Esophagus (tissue), 2 donors: ENCODE data around the gene RNLS. TPM values are rescaled to one million over a fixed set of nuclear protein-coding genes. Genes with fewer than 3 reads are reported as not detected.

Experiments
- H3K27ac ChIP-seq, 2 donors: one replicate each; pipeline ENCODE4 v1.5.1; 2013; ENCODE audit warnings: low read depth in 2 of 2, mild to moderate bottlenecking in 2 of 2, inconsistent platforms in 1 of 2, low read length in 1 of 2, moderate library complexity in 1 of 2
- H3K27me3 ChIP-seq, 2 donors: one replicate each; pipeline ENCODE4 v1.6.1; 2013; ENCODE audit warnings: low read length in 2 of 2, control low read depth in 1 of 2, mild to moderate bottlenecking in 1 of 2; ENCODE audit not compliant: insufficient read depth in 2 of 2, control insufficient read depth in 1 of 2
- H3K36me3 ChIP-seq, 2 donors: one replicate each; pipeline ENCODE4 v1.6.1; 2013; ENCODE audit warnings: low read length in 1 of 2; ENCODE audit not compliant: control insufficient read depth in 2 of 2, insufficient read depth in 2 of 2
- H3K4me1 ChIP-seq, 2 donors: one replicate each; pipeline ENCODE4 v1.6.1; 2013; ENCODE audit warnings: low read length in 1 of 2; ENCODE audit not compliant: control insufficient read depth in 2 of 2, insufficient read depth in 2 of 2
- H3K4me3 ChIP-seq, 2 donors: one replicate each; pipeline ENCODE4 v1.5.1; 2013; ENCODE audit warnings: low read length in 2 of 2, mild to moderate bottlenecking in 2 of 2, low read depth in 1 of 2, moderate library complexity in 1 of 2
- H3K9me3 ChIP-seq, 2 donors: one replicate each; pipeline ENCODE4 v1.6.1; 2013; ENCODE audit warnings: mild to moderate bottlenecking in 2 of 2, low read depth in 1 of 2, low read length in 1 of 2, moderate library complexity in 1 of 2; ENCODE audit not compliant: control insufficient read depth in 2 of 2, insufficient read depth in 1 of 2
- WGBS, 2 donors: extraction: QIAGEN DNeasy Blood & Tissue Kit; methylation state at CpG; one replicate each; pipeline ENCODE4 v1.1.7; 2013; 5-methylcytosine and 5-hydroxymethylcytosine counted together
- polyA plus RNA-seq, 2 donors: library from polyadenylated mRNA; stranded (reverse); fragments of 200-250 nt; gene quantifications; one replicate each; pipeline ENCODE4 v1.2.3, GENCODE V29; 2013
- donor health status: healthy with polysubstance abuse.
- donor health status: Bipolar disorder and iron deficiency.

RNLS gene
- polyA plus RNA-seq, 2 donors: 3.3 to 6.7 TPM

DNA sequence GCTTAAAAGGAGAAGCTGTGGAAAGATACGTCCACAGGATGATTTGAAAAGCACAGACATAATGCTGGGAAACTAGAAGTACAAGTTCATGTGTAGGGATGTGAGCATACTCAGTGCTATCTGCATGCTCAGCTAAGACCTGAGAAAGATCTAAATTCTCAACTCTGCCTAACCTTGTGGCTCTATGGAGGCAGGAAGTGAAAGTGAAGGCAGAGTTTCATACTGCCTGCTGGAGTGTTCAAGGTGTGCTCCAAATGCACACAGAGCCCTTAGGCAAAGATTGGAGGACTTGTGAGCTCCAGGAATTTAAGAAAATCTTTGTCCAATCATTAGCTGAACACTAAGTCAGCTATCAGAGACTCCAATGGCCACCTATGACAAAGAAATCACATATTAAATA, 190.9 kb downstream of the RNLS start:
- H3K9me3 ChIP-seq: no peaks in the 10 kb centered on the region
- H3K4me3 ChIP-seq: no peak overlapping the region
- no peaks in the 10 kb centered on the region for H3K4me1 ChIP-seq
- H3K27ac ChIP-seq: no peak overlapping the region
- WGBS, 2 donors: 44 to 67% methylated on average over 1 of the region's 1 CpG
- no peaks in the 10 kb centered on the region for H3K27me3 ChIP-seq
- no peaks in the 10 kb centered on the region for H3K36me3 ChIP-seq

DNA sequence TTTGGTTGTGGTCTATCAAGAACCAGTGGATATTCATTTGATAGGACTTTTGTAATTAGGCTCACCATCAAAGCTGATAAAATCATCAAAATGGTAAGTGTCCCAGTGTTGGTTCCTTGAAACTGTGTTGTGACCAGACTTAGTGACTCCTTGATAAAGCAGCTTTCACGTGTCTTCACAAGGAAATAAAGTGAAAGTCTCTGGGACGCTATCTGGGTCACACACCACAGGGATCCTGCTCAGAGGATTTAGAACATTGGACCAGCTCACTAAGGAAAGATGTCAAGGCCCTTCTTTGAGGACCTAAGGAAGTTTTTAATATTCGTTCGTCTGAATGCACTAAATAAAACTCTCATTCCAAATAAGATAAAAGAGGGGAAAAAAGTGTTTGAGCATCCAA, 193.1 kb downstream of the RNLS start:
- 82 to 87% methylated on average over 4 of the region's 4 CpGs for WGBS, 2 donors
- no peak overlapping the region for H3K4me3 ChIP-seq
- H3K9me3 ChIP-seq: no peaks in the 10 kb centered on the region
- H3K27ac ChIP-seq: no peak overlapping the region
- H3K36me3 ChIP-seq: no peaks in the 10 kb centered on the region
- no peaks in the 10 kb centered on the region for H3K27me3 ChIP-seq
- H3K4me1 ChIP-seq: peaks cover 2 to 3% of the 10 kb centered on the region in 2 donors

DNA sequence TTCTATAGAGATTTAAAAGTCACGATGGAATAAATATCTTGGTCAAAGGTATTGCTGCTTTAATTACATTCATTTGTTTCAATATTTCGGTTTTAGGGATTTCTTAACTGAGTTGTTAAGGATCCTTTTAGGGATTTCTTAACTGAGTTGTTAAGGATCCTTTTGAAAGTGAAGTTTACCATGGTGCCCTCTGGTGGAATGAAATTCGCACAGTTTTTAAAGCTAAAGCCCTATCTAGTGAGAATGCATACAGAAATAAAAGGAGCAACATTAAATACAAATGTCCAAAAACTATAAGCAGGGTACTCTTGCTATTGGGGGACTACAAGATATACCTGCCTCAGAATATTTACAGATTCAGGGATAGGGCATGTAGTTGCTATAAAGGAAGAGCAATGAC, 193.7 kb downstream of the RNLS start:
- 2 to 3% methylated on average over 3 of the region's 3 CpGs for WGBS, 2 donors
- Histone ChIP-seq H3K27ac (no peak overlapping the region), H3K4me3 (no peak overlapping the region), H3K27me3 (no peaks in the 10 kb centered on the region), H3K4me1 (peaks cover 2 to 3% of the 10 kb centered on the region in 2 donors), H3K36me3 (no peaks in the 10 kb centered on the region), H3K9me3 (no peaks in the 10 kb centered on the region)

DNA sequence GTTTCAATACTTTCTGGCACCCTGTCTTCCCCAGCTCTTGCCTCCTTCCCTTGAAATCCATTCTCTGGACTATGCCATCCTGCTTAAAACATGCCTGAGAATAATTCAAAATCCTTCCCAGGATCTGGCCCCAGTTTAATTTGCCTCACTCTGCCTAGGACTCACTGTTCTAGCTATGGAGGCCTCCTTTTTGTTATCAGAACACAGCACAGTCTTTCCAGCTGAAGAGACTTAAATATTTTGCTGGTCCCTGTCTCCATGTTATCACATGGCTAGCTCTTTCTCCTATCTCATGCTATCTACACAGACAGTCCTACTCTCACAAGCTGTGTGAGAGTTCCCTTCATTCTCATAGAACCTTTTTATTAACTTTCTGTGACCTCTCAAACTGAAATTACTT, 194.8 kb downstream of the RNLS start:
- Histone ChIP-seq H3K9me3 (no peaks in the 10 kb centered on the region), H3K27me3 (no peaks in the 10 kb centered on the region), H3K36me3 (no peaks in the 10 kb centered on the region), H3K4me3 (no peak overlapping the region), H3K4me1 (peaks cover 2 to 3% of the 10 kb centered on the region in 2 donors), H3K27ac (peak overlapping the region in 1 of 2 donors; percentile 10)

DNA sequence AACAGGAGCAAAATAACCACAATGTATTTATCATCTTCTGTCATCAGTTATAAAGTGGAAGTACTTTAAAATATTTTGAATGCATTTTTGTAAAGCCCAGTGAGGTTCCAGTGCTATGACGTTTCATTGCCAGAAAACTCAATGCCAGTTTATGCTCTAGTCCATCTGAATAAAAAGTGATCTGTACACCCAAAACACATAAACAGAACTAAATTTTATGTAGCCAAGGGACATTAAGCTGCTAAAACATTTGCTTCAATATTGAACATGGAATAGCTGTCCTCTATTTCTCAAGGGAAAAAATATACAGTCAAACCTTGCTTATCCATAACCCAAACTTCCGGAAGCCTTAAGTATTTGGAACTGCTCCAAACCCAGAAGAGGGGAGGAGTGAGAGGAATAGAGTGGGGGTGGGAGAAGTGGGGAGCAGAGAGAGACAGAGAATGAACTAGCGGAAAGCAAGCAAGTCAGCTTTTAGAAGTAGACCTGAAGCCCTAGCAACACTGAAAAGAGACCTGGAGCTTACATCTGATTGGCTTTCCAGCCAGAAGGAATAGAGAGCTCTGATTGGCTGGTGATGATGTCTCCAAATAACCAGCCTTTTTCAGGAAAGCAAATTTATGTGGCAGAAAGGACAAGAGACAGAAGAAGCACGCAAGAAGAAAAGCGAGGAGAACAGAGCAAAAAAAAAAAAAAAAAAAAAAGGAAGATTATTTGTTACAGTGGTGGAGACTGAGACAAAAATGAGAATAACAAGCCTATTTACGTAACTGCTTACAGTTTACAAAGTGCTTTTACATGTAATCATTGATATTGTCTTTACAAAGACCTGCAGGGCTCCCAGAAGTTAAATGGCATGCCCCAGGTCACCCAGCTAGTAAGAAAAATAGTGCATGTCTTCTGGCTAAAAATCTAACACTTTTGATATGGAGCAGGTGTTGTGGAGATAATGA, 196.0 kb downstream of the RNLS start:
- H3K27ac ChIP-seq: peak overlapping the region in 1 of 2 donors; percentile 13
- no peak overlapping the region for H3K4me3 ChIP-seq
- no peaks in the 10 kb centered on the region for H3K9me3 ChIP-seq
- 23 to 35% methylated on average over 6 of the region's 6 CpGs for WGBS, 2 donors
- H3K27me3 ChIP-seq: no peaks in the 10 kb centered on the region
- H3K36me3 ChIP-seq: no peaks in the 10 kb centered on the region
- H3K4me1 ChIP-seq: peaks cover 2 to 3% of the 10 kb centered on the region in 2 donors

DNA sequence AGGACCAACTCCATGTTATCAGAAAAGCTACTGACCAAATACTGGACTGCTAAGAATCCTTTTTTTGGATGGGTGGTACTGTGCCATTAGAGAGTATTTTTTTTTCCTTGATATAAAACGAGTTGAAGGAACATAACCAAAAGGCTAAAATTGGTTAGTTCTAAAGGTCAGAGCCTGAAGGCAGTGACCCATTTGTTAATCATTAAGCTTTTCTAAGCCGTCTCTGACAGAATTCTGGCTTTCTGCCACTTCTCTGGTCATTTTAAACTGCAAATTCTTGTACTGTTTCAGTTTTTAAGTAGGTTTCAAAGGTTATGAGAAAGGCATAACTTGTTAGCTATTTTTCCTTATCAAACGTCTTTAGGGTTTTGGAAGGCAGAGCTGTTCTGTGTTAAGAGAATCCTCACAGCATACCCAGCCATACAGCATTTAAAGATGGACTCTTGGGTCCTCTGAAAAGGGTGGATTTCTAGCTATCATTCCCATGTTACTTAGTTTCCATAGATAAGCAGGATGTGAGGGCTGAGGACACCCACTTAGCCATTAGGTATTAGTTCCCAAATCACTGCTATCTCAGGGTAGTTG, 196.8 kb downstream of the RNLS start:
- Histone ChIP-seq H3K9me3 (no peaks in the 10 kb centered on the region), H3K27me3 (no peaks in the 10 kb centered on the region), H3K4me3 (no peak overlapping the region), H3K36me3 (no peaks in the 10 kb centered on the region), H3K27ac (peak overlapping the region; percentile 31 to 47), H3K4me1 (peaks cover 2 to 3% of the 10 kb centered on the region in 2 donors)
- WGBS, 2 donors: 4 to 11% methylated on average over 3 of the region's 3 CpGs

DNA sequence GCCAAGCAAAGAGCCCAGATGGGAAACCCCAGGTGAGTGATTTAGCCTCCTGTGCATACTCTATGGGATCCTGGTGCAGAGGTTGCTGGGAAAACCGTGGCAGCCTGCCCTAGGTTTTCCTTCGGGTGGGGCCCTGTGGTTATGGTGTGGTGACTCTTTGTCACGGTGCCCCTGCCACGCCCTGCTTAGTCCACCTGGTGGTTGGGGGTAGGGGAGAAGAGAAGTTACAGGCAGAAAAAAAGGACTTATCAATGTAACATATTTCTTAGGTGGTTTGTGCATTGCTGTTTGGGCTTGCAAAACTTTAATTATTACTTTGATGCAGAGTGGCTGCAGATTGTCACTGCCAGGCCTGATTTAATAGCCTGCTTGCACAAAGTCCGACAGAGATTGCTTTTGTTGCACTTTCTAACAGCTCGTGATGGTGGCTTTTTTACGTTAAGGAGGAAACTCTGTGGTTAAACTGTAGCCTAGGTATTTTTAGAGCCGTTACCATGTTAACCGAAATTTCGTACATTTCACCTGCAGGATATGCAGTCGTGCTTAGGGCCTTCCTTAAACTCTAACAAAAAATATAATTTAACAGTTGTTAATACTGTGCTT, 197.4 kb downstream of the RNLS start:
- 20 to 29% methylated on average over 11 of the region's 11 CpGs for WGBS, 2 donors
- no peaks in the 10 kb centered on the region for H3K36me3 ChIP-seq
- no peak overlapping the region for H3K4me3 ChIP-seq
- H3K27me3 ChIP-seq: no peaks in the 10 kb centered on the region
- peaks cover 2 to 3% of the 10 kb centered on the region in 2 donors for H3K4me1 ChIP-seq
- peak overlapping the region in 1 of 2 donors; percentile 47 for H3K27ac ChIP-seq
- no peaks in the 10 kb centered on the region for H3K9me3 ChIP-seq

DNA sequence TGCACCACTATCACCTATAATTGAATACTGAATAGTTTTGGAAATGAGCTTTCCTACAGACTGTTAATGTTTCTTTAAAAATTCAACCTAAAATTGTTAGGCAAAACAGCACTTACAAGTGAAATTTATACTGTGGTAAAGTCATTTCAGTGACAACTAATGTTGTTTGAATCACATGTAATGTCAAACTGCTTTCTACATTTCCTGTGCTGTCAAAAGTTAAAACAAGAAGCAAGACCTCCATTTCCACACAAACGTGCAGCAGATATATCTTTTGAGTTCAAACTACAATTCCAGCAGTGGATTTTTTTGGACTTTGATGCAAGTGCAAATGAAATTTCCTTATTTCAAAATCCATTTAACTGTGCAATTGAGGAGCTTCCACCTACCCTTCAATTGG, 199.8 kb downstream of the RNLS start:
- Histone ChIP-seq H3K4me3 (no peak overlapping the region), H3K4me1 (peaks cover 2 to 3% of the 10 kb centered on the region in 2 donors), H3K27me3 (no peaks in the 10 kb centered on the region), H3K36me3 (no peaks in the 10 kb centered on the region), H3K9me3 (no peaks in the 10 kb centered on the region), H3K27ac (no peak overlapping the region)
- 62% methylated on average over 1 of the region's 1 CpG for WGBS, 2 donors

DNA sequence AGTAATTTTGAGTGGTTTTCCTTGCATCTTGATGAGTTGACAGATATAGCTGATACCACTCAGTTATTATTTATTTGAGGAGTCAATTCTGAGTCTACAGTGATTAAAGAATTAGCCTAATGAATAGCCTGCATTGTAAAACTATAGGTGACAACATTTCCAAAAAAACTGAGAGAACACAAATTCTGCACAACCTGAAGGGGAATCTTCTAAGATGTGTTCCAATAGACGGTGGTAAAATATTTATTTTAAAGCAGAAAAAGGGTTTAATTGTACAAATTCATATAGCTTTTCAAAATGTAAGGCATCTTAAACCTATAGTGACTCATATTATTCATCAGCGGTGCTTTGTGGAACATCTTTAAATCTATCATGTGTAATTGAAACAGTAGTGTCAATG, 200.4 kb downstream of the RNLS start:
- Histone ChIP-seq H3K4me3 (no peak overlapping the region), H3K4me1 (peaks cover 2 to 3% of the 10 kb centered on the region in 2 donors), H3K27me3 (no peaks in the 10 kb centered on the region), H3K27ac (no peak overlapping the region), H3K36me3 (no peaks in the 10 kb centered on the region), H3K9me3 (no peaks in the 10 kb centered on the region)
- 94 to 97% methylated on average over 2 of the region's 2 CpGs for WGBS, 2 donors
